ENCODE data around the gene SLC26A4. TPM values are rescaled to one million over a fixed set of nuclear protein-coding genes. Genes with fewer than 3 reads are reported as not detected.

The SLC26A4 gene
- total RNA-seq, 1 experiment from 2014 or later, result 0.66 TPM

DNA sequence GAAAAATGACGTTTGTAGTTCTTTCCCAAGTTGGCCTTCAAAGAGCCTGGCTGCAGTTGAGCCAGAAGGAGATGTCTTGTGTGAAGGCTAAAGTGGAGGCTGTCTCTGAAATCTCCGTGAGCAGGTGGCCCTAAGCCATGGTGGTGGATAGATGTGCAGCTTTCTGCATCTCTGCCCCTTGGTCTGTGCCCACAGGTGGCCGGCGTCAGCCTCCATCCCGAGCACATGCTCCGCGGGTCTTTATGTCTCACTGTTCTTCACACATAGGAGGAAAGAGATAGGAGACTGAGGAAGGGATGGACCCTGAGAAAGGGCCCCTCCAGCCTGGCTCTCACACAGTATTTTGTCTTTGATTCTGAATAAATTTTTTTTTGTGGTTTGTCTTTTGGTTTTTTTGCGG is 30.3 kb upstream of the SLC26A4 start:
- ChIA-PET POLR2A (no interaction called here), RAD21 (ENCODE audit: low non-redundant PET in 1 of 2, low total read pairs in 2 of 2, uncharacterized antibody in 2 of 2, unreplicated experiment in 2 of 2) (no interaction called here), CTCF (no interaction called here)
- H3K9me3 ChIP-seq (ENCODE audit: control insufficient read depth in 1 of 2, insufficient read depth in 1 of 2, low read depth in 1 of 2, low read length in 2 of 2), result no peaks in the 10 kb centered on the region
- no peaks in the 10 kb centered on the region for H3K79me2 ChIP-seq (ENCODE audit: insufficient read depth, low read length)
- intact Hi-C loops (cut with micrococcal nuclease), result no loop called here
- no peak overlapping the region for H3K9ac ChIP-seq (ENCODE audit: low read length)
- no peak overlapping the region for H2AFZ ChIP-seq (ENCODE audit: low read depth, low read length, poor library complexity, severe bottlenecking)
- H3K9me2 ChIP-seq (ENCODE audit: insufficient read depth), result no peaks in the 10 kb centered on the region
- BruUV-seq (replicated peaks), result no TSS peak
- H3K4me2 ChIP-seq (ENCODE audit: low read length), result no peak overlapping the region
- H4K20me1 ChIP-seq (ENCODE audit: insufficient read depth), result no peaks in the 10 kb centered on the region
- TF ChIP-seq SP1 (IDR thresholded peaks at IDR 0.05; ENCODE audit: low read depth), result no peak
- TF ChIP-seq SRF (IDR thresholded peaks at IDR 0.05; ENCODE audit: low read depth), result no peak
- no peak for TF ChIP-seq EGR1 (IDR thresholded peaks at IDR 0.05; ENCODE audit: low read depth)
- TF ChIP-seq EZH2phosphoT487 (IDR thresholded peaks at IDR 0.05; ENCODE audit: borderline replicate concordance), result no peak
- no peak for TF ChIP-seq EZH2 (IDR thresholded peaks at IDR 0.05)
- no peak for TF ChIP-seq CEBPB (IDR thresholded peaks at IDR 0.05; ENCODE audit: low read depth)
- TF ChIP-seq, protein P1, sequence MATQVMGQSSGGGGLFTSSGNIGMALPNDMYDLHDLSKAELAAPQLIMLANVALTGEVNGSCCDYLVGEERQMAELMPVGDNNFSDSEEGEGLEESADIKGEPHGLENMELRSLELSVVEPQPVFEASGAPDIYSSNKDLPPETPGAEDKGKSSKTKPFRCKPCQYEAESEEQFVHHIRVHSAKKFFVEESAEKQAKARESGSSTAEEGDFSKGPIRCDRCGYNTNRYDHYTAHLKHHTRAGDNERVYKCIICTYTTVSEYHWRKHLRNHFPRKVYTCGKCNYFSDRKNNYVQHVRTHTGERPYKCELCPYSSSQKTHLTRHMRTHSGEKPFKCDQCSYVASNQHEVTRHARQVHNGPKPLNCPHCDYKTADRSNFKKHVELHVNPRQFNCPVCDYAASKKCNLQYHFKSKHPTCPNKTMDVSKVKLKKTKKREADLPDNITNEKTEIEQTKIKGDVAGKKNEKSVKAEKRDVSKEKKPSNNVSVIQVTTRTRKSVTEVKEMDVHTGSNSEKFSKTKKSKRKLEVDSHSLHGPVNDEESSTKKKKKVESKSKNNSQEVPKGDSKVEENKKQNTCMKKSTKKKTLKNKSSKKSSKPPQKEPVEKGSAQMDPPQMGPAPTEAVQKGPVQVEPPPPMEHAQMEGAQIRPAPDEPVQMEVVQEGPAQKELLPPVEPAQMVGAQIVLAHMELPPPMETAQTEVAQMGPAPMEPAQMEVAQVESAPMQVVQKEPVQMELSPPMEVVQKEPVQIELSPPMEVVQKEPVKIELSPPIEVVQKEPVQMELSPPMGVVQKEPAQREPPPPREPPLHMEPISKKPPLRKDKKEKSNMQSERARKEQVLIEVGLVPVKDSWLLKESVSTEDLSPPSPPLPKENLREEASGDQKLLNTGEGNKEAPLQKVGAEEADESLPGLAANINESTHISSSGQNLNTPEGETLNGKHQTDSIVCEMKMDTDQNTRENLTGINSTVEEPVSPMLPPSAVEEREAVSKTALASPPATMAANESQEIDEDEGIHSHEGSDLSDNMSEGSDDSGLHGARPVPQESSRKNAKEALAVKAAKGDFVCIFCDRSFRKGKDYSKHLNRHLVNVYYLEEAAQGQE (IDR thresholded peaks at IDR 0.05; ENCODE audit: low read depth), result no peak
- TF ChIP-seq FOSL1 (IDR thresholded peaks at IDR 0.05; ENCODE audit: low read depth), result no peak
- TF ChIP-seq JUND (IDR thresholded peaks at IDR 0.05), result no peak
- no peak for TF ChIP-seq ZNF274 (IDR thresholded peaks at IDR 0.05; ENCODE audit: low read depth, low read length)
- TF ChIP-seq RAD21 (IDR thresholded peaks at IDR 0.05; ENCODE audit: low read depth), result no peak
- H3K27ac ChIP-seq (ENCODE audit: low read depth, low read length), result no peak overlapping the region
- no peaks in the 10 kb centered on the region for H3K27me3 ChIP-seq (ENCODE audit: insufficient read depth, low read length)
- ATAC-seq, result no peak
- H3K4me3 ChIP-seq (replicated peaks in 1 of 2; ENCODE audit: low read depth in 1 of 2, low read length in 2 of 2), result no peak overlapping the region
- DNase-seq (ENCODE audit: low read depth, low spot score), result no peak
- no peaks in the 10 kb centered on the region for H3K36me3 ChIP-seq (ENCODE audit: control insufficient read depth in 1 of 2, insufficient read depth in 2 of 2, low read length in 2 of 2)
- H3K4me1 ChIP-seq (ENCODE audit: control insufficient read depth in 1 of 2, insufficient read depth in 2 of 2, low read length in 2 of 2), result no peaks in the 10 kb centered on the region
